Measurements from ENCODE around the gene NWD2.
A peak's percentile ranks its signal among the peaks of the same experiment; 100 is the strongest.

The NWD2 gene

GRCh38 chr4:37305984-37306383, 61.4 kb downstream of the NWD2 start:
- no peak for DNase-seq

- DNase-seq, result no peak
Observed at GRCh38 chr4:37317104-37317643, 72.6 kb downstream of the NWD2 start.

- no peak for DNase-seq
Observed at GRCh38 chr4:37320513-37321235, 76.1 kb downstream of the NWD2 start.

- no peak for DNase-seq
Observed at GRCh38 chr4:37322122-37322521, 77.6 kb downstream of the NWD2 start.

- no peak for DNase-seq
Observed at GRCh38 chr4:37324546-37324945, 80.0 kb downstream of the NWD2 start.

- no peak for DNase-seq
Observed at GRCh38 chr4:37326852-37327251, 82.3 kb downstream of the NWD2 start.

GRCh38 chr4:37338972-37339371, 94.4 kb downstream of the NWD2 start:
- DNase-seq, result no peak

- DNase-seq, result no peak
Observed at GRCh38 chr4:37358748-37359147, 114.2 kb downstream of the NWD2 start.

GRCh38 chr4:37359261-37359660, 114.7 kb downstream of the NWD2 start:
- no peak for DNase-seq

- DNase-seq, result no peak
Observed at GRCh38 chr4:37365888-37366287, 121.3 kb downstream of the NWD2 start.

GRCh38 chr4:37367901-37368300, 123.4 kb downstream of the NWD2 start:
- no peak for DNase-seq

GRCh38 chr4:37370052-37370451, 125.5 kb downstream of the NWD2 start:
- no peak for DNase-seq

- DNase-seq, result no peak
Observed at GRCh38 chr4:37381040-37381668, 136.6 kb downstream of the NWD2 start.

GRCh38 chr4:37383579-37384229, 139.2 kb downstream of the NWD2 start:
- peak; percentile 32 for DNase-seq

GRCh38 chr4:37385424-37385823, 140.9 kb downstream of the NWD2 start:
- no peak for DNase-seq

- no peak for DNase-seq
Observed at GRCh38 chr4:37388681-37389365, 144.3 kb downstream of the NWD2 start.

GRCh38 chr4:37389366-37389765, 144.8 kb downstream of the NWD2 start:
- DNase-seq, result no peak

GRCh38 chr4:37389967-37390580, 145.5 kb downstream of the NWD2 start:
- DNase-seq, result peak; percentile 54

- no peak for DNase-seq
Observed at GRCh38 chr4:37392521-37393255, 148.1 kb downstream of the NWD2 start.

- no peak for DNase-seq
Observed at GRCh38 chr4:37393321-37393720, 148.8 kb downstream of the NWD2 start.

- DNase-seq, result peak; percentile 9
Observed at GRCh38 chr4:37393889-37394288, 149.3 kb downstream of the NWD2 start.

GRCh38 chr4:37397505-37397904, 153.0 kb downstream of the NWD2 start:
- no peak for DNase-seq

All from kidney glomerular epithelial cell (primary cell).